DMS153 treated with DMSO at 0.1 percent for 48 hours (cell line): ENCODE data around the gene CKAP2L.
"Not testable (repeated sequence)": the region's sequence is repeated elsewhere in the genome, so short reads cannot be mapped to it uniquely, and the experiment has no call there.

ENCODE experiments used
- DNase-seq: peaks from one replicate; lab custom pipeline; 2025; ENCODE audit not compliant: unreplicated experiment; lab: John Stamatoyannopoulos, UW

CKAP2L gene

GRCh38 chr2:112728029-112728362 lies 36.4 kb downstream of the CKAP2L start:
- DNase-seq: no peak

DNA sequence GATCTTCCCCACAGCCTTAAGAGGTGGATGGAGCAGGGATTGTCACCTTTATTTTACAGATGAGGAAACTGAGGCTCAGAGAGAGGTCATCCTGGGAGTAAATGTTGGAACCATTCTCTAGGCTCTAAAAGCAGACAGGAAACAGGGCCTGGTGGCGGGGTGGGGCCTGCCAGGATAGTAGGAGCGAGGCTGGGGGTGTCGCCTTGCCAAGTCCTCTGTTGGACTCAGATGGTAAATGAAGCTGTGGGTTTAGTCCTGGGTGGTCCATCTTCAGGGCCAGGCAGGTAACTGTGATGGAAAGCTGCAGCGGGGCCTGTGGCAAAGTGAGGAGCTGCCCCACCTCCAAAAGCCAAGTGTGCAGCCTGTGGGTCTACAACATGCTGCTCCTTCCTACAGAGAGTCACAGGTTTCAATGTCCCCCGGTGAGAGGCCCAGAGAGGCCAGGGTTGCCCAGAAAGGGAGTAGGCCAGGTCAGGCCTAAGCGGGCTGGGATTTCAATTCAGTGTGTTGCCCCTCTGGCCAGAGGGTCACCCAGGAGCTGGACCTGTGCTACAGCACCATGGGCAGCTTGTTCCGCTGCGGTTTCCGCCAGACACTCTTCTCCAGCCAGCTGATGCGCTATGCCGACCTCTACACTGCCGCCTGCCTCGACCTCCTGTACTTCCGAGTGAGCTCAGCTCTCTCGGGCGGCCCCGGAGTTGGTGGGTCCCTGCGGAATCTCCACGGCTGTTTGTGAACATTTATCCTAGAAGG lies 37.0 kb downstream of the CKAP2L start:
- no peak for DNase-seq

- peak; percentile 87 for DNase-seq
These were observed 37.8 kb downstream of the CKAP2L start for GRCh38 chr2:112726487-112727190.

DNA sequence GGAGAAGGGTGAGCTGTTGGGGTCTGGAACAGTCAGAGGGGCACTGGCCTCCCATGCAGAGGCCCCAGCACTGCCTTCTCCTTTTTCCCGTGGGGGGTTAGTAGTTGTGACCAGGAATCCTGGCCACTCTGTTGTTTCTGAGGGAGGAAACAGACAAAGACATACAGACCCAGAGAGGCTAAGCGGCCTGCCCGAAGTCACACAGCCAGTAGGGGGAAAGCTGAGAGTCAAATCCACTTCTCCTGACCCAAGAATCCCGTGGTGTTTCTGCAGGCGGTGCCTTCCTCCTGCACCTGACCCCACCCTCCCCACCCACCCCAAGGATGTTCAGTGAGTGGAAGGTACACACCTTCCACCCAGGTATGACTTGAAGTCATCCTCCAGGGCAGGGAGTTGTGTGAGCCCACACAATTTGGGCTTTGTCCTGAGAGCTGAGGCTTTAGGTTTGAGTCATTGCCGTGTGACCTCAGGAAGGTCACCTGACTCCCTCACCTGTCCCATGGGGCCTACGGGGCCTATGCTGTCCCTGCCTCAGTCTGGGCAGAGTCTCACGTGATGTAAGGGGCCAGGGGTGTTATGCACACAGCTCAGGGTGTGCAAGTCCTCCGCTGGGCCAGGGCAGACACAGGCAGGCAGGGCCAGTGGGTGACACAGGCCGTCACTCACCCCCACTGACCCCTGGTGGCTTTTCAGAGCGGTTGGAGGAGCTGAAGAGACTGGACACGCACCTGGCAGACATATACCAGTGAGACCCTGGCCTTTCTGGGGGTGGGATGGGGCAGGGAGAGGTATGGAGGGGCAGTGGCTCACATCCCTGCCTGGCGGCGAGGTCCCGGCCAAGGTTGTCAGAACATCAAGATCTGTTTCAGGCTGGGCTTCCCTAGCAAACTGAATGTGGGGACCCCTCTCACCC lies 38.6 kb downstream of the CKAP2L start:
- no peak for DNase-seq

GRCh38 chr2:112724591-112725525 lies 39.6 kb downstream of the CKAP2L start:
- DNase-seq: no peak

GRCh38 chr2:112723995-112724394 lies 40.4 kb downstream of the CKAP2L start:
- DNase-seq: no peak

- DNase-seq: no peak
These were observed 40.9 kb downstream of the CKAP2L start for GRCh38 chr2:112723547-112723940.

GRCh38 chr2:112722816-112723546 lies 41.4 kb downstream of the CKAP2L start:
- no peak for DNase-seq

DNA sequence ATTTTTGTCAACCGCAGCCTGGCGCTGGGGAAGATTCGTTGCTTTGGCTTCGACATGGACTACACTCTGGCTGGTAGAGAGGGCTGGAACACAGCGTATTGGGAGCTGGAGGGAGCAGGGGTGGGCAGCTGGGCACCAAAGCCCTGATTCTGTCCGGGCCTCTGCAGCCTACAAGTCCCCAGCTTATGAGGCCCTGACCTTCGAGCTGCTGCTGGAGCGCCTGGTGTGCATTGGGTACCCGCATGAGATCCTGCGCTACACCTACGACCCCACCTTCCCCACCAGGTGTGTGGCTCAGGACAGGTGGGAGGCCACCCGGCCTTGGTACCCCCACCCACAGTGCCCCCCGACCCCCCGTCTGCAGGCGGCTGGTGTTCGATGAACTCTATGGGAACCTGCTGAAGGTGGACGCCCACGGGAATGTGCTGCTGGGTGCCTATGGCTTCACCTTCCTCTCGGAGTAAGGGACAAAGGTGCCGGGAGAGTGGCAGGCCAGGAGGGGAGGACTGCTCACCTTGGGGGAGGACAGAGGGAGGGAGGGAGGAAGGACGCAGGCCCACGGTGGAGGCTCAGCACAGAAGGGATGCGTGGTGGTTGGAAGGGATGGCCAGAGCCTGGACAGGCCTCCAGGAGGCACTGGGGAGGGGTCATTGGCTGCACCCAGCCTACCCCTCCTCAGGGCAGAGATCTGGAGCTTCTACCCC lies 42.4 kb downstream of the CKAP2L start:
- no peak for DNase-seq

DNA sequence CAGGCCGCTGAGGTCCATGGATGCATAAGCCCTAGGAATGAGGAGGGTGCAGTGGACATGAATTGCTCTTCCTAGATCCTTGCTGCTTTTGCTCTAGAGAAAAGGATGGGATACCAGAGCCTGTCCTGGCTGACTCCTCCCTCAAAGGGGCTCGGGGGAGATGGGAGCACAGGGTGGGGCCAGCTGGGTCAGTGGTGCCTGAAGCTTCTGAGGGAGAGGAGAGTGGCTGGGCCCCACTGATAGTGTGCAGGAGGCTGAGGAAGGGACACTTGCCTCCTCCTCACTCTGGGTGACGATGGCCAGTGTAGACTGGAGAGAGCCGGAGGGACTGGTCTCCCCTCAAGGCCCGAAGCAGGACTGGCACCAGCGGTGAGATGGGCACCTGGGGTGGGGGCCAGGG lies 43.6 kb downstream of the CKAP2L start, which contains the start of gene NT5DC4:
TSS of gene NT5DC4 (plus strand) at position 236 of the 400 bp plus-strand sequence. CDS start at position 296, 60 bp downstream.
- no peak for DNase-seq

DNA sequence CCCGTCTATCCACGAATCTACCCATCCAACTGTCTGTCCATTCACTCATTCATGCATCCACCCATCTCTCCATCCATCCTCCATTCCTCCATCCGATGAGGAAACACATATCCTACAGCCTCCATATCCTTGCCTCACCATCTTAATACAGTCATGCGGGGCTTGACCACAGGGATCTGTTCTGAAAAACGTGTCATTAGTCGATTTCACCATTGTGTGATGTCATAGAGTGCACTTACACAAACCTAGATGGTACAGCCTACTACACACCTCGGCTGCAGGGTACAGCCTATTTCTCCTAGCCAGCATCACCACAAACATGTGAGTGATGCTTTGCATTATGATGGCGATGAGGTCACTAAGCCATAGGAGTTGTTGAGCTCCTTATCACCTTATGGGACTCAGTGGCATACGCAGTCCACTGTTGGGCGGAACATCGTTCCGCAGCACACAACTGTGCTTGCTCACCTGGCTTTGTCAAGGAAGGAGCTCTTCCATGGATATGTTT lies 45.5 kb downstream of the CKAP2L start:
- DNase-seq: no peak

DNA sequence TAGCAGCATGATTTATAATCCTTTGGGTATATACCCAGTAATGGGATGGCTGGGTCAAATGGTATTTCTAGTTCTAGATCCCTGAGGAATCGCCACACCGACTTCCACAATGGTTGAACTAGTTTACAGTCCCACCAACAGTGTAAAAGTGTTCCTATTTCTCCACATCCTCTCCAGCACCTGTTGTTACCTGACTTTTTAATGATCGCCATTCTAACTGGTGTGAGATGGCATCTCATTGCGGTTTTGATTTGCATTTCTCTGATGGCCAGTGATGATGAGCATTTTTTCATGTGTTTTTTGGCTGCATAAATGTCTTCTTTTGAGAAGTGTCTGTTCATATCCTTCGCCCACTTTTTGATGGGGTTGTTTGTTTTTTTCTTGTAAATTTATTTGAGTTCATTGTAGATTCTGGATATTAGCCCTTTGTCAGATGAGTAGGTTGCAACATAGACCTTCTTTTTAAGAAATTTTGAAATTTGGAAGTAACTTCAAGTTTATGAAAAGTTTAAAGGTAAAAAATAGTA lies 47.5 kb downstream of the CKAP2L start:
- not testable (repeated sequence) for DNase-seq

DNA sequence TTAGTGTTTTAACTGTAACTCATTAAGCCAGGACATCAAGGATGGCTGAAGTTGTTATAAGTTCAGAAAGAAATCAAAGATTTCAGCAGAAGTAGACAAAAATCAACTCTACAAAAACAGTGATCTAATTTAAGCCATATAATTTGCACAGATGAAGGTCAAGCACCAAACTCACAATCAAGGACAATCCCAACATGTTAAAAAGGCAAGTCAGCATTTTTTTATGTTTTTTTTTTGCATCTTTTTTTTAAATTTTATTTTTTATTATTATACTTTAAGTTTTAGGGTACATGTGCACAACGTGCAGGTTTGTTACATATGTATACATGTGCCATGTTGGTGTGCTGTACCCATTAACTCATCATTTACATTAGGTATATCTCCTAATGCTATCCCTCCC lies 48.3 kb downstream of the CKAP2L start:
- DNase-seq: not testable (repeated sequence)

DNA sequence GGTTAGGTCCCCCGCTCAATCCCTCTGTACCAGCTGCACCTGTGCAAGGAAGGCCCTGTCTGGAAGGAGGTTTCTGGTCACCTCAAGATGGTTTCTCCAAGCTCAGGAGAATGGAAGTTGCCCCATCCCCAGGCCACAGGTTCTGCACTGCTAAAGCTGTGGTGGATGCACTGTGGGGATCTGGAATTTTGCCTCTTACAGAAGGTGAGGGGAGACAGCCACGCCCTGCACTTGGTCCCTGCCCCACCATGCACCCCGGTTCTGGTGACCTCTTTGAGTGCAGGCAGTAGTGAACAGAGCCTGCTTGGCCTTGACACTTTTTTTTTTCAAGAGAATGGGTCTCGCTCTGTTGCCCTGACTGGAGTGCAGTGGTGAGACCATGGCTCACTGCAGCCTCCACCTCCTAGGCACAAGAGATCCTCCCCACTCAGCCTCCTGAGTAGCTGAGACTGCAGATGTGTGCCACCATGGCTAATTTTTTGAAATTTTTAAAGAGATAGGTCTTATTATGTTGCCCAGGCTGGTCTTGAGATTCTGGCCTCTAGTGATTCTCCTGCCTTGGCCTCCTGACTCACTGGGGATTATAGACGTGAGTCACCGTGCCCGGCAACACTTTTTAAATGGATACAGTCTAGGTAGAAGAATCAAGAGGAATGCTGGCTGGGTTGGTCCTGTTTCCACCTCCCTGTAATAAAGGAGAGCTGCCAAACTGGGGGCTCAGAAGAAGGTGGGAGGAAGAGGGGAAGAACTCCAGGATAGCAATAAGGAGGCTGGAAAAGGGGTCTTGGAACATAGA lies 49.4 kb downstream of the CKAP2L start:
- no peak for DNase-seq

GRCh38 chr2:112714331-112714730 lies 50.1 kb downstream of the CKAP2L start:
- DNase-seq: no peak

- DNase-seq: no peak
These were observed 50.5 kb downstream of the CKAP2L start for GRCh38 chr2:112713926-112714325.

GRCh38 chr2:112713585-112713925 lies 50.9 kb downstream of the CKAP2L start:
- no peak for DNase-seq
